IPS DF 4.7 (cell line): ENCODE measurements around the gene GTF2I.
"Not testable (repeated sequence)": the region's sequence is repeated elsewhere in the genome, so short reads cannot be mapped to it uniquely, and the experiment has no call there.

Source experiments
- DNase-seq: peaks from one replicate; pipeline ENCODE4 v3.0.0-alpha.2; 2013; ENCODE audit warnings: low spot score; ENCODE audit errors: extremely low read depth

GTF2I gene

DNA sequence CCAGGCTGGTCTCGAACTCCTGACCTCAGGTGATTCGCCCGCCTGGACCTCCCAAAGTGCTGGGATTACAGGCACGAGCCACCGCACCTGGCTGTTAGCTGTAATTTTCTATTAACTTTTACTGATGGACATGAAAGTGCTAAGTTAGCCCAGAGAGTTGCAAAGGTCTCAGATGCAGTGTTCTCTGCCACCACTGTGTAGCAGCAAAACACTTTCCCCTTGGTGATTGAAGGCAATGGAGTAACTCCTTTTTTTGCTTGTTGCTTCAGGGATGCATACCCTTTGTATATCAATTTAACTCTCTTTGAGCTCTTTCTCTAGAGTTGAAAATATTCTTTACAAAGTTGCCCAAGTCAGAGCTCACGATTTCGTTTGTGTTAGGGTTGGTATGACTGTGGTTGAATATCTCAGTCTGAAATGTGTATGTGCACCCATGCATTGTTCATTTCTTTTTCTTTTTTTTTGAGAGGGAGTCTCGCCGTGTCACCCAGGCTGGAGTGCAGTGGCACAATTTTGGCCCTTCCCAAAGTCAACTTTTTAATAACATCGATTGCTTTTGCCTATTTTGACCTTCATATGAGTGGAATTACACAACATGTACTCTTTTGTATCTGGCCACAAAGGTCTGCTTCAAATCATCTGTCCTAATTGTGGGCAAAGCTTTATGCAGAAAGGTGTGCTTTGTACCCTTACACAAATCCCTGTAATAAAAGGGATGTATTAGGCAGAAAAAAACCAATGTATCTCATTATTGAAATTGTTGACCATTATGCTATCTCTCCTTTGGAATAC lies 52.6 kb downstream of the GTF2I start:
- DNase-seq, result no peak

GRCh38 chr7:74713567-74713966 lies 56.0 kb downstream of the GTF2I start:
- no peak for DNase-seq

DNA sequence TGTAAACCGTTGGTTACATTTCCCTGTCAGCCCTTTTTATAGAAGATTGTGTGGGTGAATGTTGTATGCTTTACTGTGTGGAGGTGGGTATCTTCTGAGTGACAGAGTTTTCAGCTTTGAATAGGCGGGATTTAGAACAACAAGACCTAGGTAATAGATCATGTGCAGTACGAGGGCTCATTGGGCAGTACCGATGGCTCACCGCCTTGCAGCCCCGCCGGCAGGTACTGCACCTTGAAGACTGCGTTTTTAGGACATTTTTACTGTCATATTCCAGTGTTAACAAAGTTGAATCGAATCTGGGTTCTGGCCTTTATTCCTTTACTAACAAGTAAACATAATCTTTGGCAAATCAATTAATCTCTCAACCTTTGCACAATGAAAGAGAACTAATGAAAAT lies 60.4 kb downstream of the GTF2I start:
- no peak for DNase-seq

- no peak for DNase-seq
Measured at GRCh38 chr7:74718336-74718735, 60.8 kb downstream of the GTF2I start.

GRCh38 chr7:74722153-74722552 lies 64.6 kb downstream of the GTF2I start:
- no peak for DNase-seq

DNA sequence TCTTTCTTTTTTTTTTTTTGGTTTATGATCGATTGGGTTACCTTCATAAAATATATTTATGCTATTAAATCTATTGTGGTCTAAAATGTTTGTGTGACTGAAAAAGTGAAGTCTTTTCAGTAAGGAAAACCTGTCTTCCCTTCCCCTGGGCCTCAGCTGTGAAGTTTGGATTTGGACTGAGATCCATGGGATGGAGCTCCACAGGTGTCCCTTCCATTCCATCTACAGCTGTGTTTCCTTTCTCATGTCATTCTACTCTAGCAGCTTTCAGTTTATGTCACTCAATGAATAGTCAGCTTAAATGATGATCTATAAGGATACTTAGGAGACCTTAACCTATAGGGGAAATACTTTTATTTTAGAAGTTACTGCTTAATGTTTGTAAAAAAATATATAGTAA lies 68.3 kb downstream of the GTF2I start:
- DNase-seq, result no peak

DNA sequence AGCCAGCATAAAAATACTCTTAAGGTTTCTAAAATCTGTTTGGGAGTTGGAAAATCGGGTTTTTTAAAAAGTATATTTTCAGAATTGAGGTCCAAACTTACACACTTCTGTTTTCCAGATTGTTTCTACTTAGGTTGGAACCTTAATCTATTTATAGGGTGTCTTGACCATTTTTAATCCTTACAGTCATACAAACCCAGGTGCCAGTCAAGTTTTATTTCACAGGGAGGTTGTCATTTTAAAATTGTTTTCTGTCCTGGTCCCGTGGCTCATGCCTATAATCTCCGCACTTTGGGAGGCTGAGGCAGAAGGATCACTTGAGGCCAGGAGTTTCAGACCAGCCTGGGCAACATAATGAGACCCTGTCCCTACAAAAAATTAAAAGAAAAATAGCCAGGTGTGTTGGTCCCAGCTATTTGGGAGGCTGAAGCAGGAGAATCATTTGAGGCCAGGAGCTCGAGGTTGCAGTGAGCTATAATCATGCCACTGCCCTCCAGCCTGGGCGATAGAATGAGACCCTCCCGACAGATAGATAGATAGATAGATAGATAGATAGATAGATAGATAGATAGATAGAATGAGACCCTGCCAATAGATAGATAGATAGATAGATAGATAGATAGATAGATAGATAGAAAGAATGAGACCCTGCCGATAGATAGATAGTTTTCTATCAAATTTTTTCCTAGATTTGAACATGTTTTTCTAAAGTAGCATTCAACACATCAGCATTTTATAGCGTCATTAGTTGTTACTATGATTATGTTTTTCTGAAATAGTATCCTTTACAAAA lies 69.0 kb downstream of the GTF2I start:
- DNase-seq, result no peak

GRCh38 chr7:74728686-74729085 lies 71.2 kb downstream of the GTF2I start:
- DNase-seq, result not testable (repeated sequence)

DNA sequence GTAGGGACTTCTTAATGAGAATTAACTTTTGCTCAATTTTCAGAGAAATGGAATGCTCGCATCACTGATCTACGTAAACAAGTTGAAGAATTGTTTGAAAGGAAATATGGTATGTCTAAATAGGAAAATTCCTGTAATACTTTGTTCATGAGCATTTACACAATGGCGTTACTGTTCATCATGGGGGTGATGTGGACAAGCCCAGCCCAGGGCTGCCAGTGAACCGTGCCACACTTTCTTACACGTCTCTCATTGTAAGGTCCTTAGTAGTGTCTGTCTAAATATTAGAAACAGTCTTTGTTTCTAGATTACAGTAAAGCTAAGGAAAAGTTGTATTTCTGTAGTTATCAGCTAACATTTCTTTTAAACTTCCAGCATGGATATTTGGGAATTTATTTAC lies 72.7 kb downstream of the GTF2I start:
- not testable (repeated sequence) for DNase-seq

DNA sequence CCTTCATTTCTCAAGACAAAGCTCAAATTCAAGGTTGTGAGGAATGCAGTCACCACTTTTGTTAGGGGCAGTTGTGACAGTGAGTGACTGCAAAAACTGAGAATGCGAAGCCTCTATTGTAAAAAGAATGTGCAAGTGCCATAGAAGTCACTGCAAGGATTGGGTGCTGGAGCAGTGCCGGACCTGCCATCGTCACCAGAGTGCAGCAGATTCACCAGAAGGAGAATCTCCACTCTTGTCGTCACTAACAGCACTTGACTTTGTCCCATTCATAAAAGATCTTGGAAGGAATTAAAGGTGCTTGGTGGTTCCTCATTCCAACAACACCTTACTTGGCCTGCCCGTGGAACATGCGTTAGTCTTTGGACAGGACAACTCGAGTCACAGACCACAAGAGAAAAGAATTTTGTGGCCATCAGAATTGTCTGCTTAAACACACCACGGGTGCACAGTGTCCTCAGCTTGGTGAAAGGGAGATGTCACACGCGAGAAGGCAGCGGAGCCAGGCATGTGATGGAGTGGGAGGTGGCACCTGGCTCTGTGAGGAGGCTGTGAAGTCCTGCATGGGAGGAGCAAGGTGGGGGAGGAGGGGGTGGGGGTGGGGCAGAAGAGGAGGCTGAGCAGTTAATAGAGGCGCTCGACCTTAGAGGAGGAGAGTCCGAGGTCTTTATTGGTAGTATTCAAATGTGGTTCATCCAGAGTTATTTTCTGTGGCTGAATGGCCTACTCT lies 82.6 kb downstream of the GTF2I start:
- DNase-seq, result not testable (repeated sequence)

GRCh38 chr7:74743936-74744557 lies 86.5 kb downstream of the GTF2I start:
- not testable (repeated sequence) for DNase-seq

GRCh38 chr7:74753921-74754482 lies 96.5 kb downstream of the GTF2I start:
- not testable (repeated sequence) for DNase-seq

DNA sequence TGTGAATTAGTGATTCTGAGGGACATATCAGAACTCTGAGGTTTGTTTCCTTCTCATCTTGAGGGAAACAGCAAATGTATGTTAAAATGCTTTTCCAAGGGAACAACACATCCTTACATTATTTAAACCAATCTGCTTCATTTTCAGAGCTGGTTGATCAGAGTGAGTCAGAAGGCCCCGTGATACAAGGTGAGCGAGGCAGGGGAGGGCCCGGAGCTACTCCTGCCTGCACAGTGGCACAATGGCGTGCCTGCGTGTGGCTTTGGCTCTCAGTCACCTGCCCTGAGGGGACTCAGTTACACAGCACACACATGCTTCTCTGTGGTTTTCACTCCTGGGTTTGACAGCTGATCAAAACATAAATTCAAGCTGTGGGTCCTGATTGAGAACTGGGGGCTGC lies 99.2 kb downstream of the GTF2I start:
- DNase-seq, result not testable (repeated sequence)

DNA sequence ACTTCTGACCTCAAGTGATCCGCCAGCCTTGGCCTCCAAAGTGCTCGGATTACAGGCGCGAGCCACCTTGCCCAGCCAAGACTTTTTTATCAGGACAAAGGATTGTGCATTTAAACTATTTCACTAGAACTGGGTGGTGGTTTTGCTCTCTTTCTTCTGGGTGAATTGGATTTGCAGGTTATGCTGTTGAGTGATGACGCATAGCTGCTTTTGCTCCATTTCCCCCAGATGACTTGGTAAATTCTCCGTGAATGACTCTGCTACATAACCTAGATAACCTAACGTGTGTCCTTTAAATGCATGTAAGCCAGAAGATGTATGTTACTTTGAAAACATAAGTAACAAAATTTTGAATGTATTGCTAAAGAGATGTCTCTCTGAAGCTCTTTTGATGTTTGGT lies 100.8 kb downstream of the GTF2I start:
- not testable (repeated sequence) for DNase-seq

- not testable (repeated sequence) for DNase-seq
Measured at GRCh38 chr7:74758982-74759381, 101.5 kb downstream of the GTF2I start.

DNA sequence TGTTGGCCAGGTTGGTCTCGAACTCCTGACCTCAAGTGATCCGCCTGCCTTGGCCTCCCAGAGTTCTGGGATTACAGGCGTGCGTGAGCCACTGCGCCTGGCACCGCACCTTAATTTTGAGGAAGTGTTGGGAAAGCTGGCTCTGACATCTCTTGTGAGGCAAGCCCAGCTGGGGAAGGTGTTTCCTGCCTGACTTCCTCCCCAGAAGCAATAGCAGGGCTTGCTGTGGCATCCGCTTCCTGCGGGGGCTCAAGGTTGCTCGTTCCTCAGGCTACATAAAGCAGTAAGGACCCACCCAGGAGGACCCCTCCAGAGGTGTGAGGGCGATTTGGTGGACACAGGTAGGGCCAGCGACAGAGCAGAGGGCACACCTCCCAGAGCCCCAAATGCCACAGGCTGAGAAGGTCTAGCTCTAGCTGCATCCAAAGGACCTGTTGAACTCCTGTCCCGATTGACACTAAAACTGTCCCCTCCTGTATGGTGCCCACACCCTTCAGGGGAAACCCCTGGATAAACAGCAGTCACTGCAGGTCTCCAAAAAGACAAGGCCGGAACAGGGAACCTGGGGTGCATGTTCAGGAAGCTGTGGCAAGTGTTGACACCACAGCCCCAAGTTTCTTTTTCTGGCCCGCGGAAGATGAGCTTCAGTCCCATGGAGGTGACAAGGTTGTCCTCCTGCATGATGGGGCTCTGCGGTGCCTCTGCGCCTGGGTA lies 107.8 kb downstream of the GTF2I start:
- not testable (repeated sequence) for DNase-seq

DNA sequence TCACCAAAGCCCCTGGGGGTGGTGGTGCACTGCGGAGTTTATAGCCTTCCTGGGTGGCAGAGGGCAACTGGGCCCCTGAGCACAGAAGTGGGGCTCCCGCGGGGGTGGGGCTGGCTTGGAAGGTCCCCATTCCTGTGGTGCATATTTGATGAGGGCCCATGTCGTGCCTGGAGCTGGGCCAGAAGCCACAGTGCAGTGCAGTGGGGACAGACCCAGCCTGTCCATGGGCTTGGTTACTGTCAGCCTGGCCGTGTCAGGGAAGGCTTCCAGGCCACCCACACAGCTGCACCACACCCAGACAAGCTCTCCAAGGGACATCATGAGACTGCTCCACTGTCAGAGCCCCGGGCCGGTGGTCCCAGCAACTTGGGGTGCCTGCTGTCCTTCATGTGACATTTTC lies 109.0 kb downstream of the GTF2I start:
- not testable (repeated sequence) for DNase-seq

GRCh38 chr7:74766991-74767390 lies 109.5 kb downstream of the GTF2I start:
- not testable (repeated sequence) for DNase-seq

DNA sequence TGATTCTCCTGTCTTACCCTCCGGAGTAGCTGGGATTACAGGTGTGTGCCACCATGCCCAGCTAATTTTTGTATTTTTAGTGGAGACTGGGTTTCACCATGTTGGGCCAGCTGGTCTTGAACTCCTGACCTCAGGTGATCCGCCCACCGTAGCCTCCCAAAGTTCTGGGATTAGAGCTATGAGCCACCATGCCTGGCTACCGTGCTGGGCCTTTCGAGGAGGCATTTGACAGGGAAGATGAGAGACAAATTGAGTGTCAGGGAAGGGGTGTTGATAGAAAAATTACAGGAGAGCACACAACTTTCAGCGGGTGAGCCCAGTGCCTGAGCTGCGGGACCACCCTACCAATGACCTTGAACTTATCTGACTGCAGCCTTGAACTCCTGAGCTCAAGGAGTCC lies 112.5 kb downstream of the GTF2I start:
- DNase-seq, result not testable (repeated sequence)

GRCh38 chr7:74772093-74772492 lies 114.6 kb downstream of the GTF2I start:
- DNase-seq, result not testable (repeated sequence)
